GM21737 (cell line): Measurements from ENCODE around the gene C1S.
"Not testable (repeated sequence)": the region's sequence is repeated elsewhere in the genome, so short reads cannot be mapped to it uniquely, and the experiment has no call there.

ENCODE experiments used
- ATAC-seq: cut with Tn5 transposase; IDR thresholded peaks from one replicate; pipeline ENCODE4 v1.9.1; 2021; ENCODE audit warnings: mild to moderate bottlenecking, moderate library complexity; ENCODE audit not compliant: unreplicated experiment

C1S gene

DNA sequence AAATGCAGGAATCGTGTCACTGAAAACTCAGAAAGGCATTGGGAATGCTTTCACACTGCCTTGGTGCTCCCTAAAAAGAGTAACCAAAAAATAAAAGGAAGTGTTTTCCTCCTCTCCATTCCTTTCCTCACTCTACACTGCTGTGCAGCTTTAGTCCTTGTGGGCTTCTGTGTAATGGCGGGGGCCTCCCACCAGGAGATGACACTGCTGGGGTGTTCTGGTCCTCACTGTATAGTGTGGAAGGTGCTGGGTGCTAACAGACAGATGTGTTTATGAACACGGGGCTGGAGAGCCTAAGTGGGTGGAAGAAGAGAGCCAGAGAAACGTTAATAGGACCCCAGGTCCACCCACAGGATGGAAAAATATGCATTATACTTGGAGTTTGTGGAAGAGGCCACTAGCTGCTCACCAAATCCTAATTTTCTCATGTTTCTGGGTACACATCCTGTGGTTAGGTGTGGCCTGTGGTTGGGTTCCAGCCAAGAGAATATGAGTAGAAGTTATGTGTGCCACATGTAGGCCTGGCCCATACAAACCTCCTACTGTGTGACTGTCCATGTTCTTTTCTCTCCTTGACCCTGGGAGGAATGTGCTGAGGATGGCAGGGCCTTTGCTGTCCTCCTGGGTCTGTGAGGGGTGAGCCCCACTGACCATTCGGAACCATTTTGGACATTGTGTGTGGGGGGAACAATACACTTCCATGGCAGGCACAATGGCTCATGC, 14.0 kb upstream of the C1S start:
- no peak for ATAC-seq

GRCh38 chr12:7047306-7047705, 13.2 kb upstream of the C1S start:
- ATAC-seq: no peak

GRCh38 chr12:7049445-7049951, 11.0 kb upstream of the C1S start:
- not testable (repeated sequence) for ATAC-seq

- ATAC-seq: not testable (repeated sequence)
Measured at GRCh38 chr12:7049973-7050372, 10.5 kb upstream of the C1S start.

- no peak for ATAC-seq
Measured at GRCh38 chr12:7054925-7055324, 5.6 kb upstream of the C1S start.

GRCh38 chr12:7055736-7056135, 4.8 kb upstream of the C1S start:
- ATAC-seq: not testable (repeated sequence)

GRCh38 chr12:7058163-7058845, 2.2 kb upstream of the C1S start:
- ATAC-seq: no peak

DNA sequence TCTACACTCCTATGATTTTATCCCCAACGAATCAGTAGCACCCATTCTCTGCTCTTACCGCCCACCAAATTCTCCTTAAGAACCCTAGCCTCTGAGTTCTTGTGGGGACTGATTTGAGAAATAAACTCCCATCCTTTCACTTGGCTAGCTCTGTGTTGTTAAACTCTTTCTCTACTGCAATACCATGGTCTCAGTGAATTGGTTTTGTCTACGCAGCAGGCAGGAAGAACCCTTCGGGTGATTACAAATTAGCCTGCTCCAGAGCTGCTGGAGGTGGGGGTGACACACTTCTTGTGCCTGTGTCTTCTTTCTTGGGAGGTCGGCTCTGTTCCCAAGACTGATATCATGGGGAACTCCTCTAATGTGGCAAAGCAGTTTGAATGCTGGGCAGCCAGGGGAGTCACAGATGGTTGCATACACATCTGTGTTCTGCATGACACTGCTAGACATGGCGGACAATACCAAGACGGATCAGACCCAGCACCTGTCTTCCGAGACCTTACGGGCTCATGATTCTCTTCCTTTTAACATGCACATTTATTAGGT, 1.6 kb upstream of the C1S start:
- no peak for ATAC-seq

DNA sequence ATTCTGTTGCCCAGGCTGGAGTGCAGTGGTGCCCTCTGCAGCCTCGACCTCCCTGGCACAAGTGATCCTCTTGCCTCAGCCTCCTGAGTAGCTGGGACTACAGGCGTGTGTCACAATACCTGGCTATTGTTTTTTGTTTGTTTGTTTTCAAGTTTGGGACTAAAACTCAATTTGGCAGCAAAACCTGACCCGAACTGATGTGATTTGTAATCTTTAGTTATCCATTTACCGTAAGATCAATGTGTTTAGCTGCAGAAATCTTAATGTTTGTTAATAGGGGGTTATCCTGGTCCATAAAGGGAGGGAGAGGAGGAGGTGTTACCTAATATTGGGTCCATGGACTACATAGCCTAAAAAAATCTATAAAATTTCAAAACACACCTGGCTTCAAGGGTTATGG, 738 bp upstream of the C1S start:
- no peak for ATAC-seq

GRCh38 chr12:7061138-7061537, 620 bp downstream of the C1S start:
- ATAC-seq: no peak

GRCh38 chr12:7061596-7061995, 1.1 kb downstream of the C1S start:
- ATAC-seq: no peak

- no peak for ATAC-seq
Measured at GRCh38 chr12:7064516-7064915, 4.0 kb downstream of the C1S start.

GRCh38 chr12:7065073-7065623, 4.6 kb downstream of the C1S start:
- no peak for ATAC-seq

DNA sequence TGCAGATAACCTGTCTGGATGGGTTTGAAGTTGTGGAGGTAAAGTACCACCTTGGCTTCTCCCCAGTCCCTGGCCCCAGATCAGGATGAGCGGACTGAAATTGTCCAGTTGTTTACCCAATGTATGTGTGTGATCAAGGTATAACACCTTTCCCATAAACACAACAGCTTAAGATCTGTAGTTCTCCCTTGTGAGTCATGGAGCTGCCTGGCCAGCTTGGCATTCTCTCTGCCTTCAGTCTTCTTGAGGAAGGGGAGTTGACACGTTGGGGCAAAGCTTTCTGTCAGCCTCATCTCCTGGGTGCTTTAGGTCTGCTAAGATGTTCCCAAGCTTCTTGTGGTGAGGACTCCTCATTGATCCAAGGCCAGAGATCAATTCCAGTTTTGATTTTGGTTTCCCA, 6.1 kb downstream of the C1S start:
- no peak for ATAC-seq

DNA sequence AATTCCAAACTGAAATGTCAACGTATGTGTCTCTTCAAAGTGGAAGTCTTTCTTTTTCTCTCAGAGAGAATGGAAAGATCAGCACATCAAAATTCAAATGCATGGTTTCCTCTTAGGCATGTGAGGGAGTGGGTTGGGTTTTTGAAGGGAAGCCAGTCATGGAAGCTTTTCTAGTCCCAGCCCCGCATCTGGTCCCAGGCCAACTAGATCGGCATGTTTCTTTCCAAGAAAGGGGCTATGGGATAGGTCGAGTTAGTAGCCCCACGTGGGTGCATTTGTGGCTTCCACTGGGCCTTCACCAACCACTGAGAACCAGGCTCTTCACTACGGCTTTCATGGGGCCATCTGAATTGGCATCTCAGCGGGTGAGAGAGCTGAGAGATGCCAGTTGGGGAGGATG, 6.6 kb downstream of the C1S start:
- no peak for ATAC-seq

DNA sequence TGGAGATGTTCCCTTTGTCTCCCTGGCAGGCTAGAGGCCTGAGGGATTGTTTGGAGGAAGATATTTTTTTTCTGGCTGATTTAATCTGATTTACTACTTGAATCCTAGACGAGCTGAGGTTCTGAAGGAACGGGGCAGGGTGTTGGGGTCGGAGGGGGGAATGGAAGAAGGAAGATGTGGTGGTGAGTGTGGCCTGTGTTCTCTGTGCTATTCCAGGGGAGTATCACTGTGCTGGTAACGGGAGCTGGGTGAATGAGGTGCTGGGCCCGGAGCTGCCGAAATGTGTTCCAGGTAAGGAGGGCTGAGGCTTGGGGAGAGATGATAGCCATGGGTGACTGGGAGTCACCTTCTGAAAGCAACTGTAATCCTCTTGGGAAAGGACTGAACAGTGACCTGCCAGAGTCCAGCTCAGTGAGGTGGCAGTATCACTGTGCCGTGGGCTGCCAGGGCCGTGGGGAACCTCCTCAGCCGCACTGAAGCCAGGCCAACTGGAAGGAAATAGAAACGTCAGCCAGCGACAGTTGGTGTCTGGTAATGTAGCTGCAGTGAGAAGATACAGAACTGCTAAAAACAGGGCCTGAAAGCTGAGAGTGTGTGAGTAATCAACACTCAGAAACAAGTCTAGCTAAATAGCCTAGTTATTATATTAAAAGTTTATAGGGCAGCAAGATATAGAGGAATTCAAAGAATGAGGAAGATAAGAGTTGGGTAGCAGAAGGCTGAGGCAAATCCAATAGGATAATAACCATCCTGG, 7.9 kb downstream of the C1S start:
- no peak for ATAC-seq

DNA sequence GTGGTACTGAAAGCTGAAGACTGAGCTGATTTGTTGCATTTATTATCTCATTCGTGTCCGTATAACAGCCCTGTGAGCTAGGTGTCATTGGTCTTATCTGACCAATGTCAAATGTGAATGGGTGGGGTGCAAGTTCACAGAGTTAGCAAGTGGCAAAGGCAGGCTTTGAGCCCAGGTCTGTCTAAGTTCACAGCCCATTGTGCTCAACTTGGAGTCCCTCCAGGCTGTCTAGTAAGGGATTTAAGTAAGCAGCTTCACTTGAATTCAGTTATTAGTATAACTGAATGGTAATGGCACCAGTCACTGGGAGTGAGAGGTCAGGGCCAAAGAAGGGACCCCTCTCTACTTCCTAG, 8.5 kb downstream of the C1S start:
- no peak for ATAC-seq

DNA sequence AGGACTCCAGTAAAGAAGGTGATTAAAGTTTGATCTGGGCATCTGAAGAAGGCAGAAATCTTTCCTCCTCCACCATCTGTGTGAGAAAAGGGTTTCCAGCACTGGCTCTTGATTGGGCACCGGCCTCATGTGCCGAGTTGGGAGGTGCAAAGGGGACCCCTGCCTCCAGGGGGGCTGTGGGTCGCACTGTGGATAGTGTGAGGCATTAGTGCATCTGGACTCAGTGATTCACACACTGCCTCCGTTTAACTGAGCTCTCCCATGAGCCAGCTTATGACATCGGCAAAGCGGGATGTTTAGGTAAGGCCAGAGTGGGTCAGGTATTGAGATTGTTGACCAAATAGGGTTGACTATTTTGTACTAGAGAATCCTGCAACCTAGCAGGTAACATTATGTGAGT, 8.9 kb downstream of the C1S start:
- no peak for ATAC-seq

DNA sequence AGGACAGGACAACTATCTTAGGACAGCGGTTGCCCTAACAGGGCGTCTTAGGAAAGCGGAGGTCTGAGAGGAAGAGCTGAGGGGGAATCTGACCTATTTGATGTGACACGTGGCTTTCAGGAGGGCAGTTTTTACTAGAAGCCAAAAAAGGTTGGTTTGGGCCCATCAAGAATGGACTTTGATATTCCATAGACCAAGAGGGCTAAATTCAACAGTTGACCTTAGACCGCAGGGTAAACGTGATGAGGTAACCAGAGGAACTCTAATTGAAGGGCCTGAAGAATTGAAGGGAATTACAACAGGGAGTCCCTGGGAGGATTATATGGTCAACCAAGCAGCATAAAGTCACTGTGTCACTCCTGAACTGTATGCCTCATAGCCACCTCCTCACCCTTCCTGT, 11.5 kb downstream of the C1S start:
- ATAC-seq: no peak

- no peak for ATAC-seq
Measured at GRCh38 chr12:7072554-7072953, 12.0 kb downstream of the C1S start.

GRCh38 chr12:7073946-7074345, 13.4 kb downstream of the C1S start:
- ATAC-seq: no peak
